ENCODE measurements around the gene TRIM15.
"Not testable (repeated sequence)": the region's sequence is repeated elsewhere in the genome, so short reads cannot be mapped to it uniquely, and the experiment has no call there.

Gene TRIM15

DNA sequence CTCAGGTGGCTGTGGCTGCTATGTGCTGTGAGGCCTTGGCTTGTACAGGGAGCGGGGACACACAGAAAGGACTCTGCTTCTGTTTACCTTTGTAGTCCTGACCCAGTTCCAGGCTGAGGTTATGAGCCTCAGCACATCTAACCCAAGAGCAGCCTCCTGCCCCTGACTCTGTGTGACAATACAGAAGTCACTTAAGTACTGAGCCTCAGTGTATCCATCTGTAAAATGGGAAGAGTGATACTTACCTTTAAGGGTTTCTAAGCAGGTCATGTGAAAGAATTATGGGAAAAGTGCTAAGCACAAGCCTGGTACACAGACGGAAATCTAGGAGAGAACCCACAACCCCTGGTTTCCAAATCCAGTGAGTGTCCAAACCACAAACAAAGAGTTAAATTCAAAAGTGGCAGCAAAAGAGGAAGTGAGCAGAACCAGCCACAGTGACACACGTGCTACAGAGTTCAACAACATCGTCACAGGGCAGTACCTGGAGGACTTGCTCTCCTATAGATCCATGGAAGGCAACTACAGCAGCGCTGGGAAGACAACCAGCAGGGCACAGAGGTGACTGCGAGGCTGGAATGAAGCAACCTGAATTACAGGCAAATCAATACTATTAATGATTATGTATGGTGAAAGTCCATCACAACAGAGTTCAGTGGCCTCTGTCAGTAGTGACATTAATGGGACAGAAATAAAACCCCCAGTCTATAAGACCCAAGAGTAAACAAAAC lies 37.4 kb downstream of the TRIM15 start:
- no peak for DNase-seq

DNA sequence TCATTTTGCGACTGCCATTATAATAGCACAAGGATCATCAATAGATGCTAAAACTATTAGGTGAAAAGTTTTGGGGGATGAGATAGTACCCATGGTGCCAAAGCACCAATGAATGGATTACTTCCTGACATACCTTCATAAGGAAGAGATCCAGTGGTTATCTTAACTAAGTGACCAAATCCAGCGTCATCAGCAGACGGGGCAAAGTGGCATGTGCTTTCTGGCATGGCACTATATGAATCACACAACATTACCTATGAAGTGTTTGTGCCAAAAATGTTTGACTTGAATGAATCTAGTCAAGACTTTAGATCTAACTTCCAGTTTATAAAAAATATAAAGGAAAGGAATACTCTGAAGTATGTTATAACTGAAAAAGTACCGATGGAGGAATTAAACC lies 39.0 kb downstream of the TRIM15 start:
- no peak for DNase-seq

DNA sequence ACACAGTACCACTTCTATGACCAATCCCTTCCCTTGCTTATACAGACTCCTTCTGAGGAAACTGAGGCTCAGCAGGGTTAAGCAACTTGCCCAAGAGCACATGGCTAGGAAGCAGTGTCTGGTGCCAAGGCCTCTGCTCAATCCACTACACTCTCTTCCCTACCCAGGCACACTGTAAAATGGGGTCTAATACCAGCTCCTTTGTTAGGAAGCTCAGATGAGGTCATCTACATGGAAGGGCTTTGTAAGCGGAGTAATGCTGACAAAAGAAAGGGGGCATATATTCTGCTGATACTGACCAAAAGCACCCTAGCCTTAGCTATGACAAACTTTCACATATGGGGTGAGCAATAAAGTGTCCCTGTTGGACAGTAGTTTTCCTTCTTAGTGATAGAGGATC lies 40.8 kb downstream of the TRIM15 start:
- no peak for DNase-seq

DNA sequence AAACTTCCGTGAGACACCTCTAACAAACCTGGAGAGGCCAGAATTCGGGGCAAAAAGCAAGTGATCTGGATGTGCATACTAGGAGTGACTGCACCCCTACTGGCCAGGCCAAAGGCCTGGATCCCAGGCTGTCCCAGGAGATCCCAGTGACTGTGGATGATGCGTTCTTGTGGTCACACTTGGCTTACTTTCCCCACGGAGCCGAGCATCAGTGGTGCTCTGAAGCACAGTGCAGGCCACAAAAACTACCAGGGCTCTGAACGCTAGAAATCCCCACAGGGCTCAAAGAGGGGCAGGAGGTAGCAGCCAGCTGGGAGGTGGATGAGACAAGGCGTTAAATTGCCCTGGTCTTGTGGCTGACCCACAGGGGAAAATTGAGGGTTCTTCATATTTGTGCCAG lies 42.8 kb downstream of the TRIM15 start:
- no peak for DNase-seq

DNA sequence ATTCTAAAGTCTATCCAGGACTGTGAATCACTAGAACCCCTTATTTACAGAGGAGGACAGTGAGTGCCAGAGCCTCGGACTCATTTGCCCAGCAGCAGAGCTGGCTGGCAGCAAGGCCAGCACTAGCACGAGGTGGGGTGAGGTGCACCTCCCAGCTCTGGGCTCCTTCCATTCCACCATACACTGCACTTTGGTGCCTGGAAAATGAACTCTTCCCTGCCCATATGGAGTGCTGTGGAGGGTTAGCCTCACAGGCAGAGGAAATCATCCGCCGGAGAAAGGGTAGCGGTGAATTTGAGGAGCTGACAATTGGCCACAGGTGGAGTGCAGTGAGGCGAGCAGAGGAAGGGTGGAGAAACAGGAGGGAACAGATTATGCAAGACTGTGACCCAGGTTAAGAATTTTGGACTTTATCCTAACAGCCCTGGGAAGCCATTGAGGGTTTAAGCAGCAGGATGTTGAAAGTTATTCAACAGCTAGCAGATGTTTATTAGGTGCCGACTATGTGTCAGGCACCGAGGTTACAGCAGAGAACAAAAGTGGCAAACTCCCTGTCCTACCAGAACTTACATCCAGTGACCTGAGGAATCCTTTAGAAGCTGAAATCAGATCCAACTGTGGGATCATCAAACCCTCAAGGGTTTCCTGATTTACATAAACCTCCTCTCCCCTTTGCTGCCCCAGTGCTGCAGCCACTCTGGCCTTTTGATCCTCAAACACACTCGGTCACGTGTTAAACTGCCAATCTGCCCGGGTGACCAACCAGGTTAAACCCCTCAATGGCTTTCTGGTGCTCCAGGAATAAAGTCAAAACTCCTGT lies 43.7 kb downstream of the TRIM15 start:
- DNase-seq, result no peak

DNA sequence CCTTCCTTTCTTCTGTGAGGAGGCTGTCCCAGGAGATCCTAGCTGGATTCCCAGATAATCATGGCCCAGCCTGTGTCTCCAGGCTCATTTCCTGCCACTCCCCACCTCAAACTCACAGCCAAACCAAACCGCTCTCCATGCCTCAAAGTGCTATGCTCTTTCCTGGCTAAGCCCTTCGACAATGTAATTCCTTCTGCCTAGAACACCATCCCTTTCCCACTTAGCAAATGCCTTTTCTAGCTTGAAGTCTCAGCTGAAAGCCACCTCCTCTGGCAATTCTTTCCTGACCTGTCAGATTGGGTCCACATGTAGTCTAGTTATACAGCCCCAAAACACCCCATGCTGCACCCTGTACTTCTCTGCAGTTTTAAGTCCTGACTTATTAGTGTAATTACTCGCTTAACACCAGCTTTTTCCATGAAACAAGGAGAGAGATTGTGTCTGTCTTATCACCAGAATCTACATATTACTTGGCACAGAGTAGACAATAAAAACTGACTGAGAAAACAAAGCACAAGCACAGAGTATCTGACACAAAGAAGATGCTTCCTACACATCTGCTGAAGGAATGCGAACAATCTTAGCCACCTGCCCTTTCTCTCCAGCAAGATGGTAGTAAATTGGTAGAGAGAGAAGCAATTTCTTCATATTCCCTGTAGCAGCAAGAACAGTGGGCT lies 44.4 kb downstream of the TRIM15 start:
- DNase-seq, result no peak

DNA sequence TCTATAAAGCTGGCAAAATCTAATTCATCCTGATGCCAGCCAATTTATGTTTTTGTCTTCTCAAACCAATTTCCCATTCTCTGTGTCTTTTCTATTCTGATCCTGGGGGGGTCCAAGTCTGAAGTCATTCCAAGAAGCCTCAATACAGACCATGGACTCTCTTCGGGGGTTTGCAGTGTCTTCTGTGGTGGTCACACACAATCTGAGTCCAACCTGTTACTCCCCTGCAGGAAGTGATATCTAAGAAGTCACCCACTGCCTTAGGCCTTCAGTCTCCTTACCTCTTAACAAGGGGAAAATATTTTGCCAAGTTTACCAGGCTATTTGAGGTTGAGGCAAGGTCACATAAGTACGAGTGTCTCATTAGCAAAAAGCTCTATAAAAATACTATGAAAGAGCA lies 48.0 kb downstream of the TRIM15 start:
- no peak for DNase-seq

DNA sequence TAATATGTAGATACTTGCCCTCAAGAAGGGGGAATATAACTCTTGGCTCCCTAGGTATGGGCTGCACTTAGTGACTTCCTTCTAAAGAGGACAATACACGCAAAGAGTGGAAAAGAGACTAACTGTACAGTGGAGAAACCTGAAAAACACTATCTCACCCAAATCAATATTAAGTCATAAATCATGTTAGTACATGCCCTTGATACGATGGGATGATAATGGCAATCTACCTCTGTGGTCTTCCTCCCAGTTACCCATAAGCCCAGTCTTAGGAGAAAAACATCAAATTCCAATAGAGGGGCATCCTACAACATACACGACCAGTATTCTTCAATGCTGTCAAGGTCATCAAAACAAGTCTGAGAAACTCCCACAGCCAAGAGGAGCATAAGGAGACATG lies 48.6 kb downstream of the TRIM15 start:
- DNase-seq, result no peak

DNA sequence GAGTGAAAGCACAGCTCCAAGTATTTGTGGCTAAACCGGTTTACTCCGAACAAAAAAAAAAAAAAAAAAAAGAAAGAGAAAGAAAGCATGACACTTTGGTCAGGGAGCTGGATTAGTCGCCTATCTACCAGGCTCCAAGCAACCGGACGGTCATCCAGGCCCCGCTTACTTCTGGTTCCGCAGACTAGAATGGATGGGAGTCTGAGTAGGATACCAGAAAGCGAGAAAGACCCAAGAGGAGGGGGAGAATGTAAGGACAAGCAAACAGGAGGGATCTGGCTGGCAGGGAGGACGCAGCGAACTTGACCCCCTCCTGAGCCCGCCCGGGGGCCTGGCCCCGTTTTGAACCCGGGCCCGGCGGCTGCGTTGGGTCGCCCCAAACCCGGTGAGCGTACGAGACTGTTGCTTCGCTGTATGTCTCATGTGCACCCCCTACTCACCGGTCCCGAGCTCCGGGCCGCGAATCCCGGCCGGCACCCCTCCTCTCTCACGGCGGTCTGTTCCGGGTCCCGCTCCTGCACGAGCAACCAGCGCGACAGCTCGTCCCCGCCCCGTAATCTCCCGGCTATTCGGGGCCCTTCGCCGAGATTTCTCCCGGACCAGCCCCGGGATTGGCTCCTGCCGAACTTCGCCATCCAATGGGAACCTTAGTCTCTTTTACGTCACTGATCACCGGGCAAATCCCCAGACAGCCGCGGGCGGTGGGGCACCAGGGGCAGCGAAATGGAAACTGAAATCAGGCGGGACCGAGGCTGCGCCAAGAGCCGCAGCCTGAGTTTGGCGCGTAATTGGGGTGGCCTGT lies 49.7 kb downstream of the TRIM15 start, which contains the start of gene TRIM26:
TSS of gene TRIM26 (minus strand) at position 542 of the 802 bp plus-strand sequence. CDS start 14,303 bp downstream, outside the sequence.
- peak; percentile 81 for DNase-seq

DNA sequence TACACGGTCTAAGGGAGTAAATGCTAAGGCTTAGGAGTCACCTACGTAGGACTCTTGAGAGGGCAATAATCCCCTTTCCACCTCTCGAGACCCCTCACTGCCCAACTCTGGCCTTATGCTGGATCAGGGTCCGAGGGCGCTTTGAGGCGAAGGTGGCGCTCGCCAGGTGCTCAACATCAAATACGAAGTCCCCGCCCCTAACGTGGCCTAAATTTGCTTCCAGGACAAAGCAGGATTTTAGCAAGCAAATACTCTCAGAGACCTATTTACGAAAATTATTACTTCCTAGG lies 50.3 kb downstream of the TRIM15 start:
- no peak for DNase-seq

DNA sequence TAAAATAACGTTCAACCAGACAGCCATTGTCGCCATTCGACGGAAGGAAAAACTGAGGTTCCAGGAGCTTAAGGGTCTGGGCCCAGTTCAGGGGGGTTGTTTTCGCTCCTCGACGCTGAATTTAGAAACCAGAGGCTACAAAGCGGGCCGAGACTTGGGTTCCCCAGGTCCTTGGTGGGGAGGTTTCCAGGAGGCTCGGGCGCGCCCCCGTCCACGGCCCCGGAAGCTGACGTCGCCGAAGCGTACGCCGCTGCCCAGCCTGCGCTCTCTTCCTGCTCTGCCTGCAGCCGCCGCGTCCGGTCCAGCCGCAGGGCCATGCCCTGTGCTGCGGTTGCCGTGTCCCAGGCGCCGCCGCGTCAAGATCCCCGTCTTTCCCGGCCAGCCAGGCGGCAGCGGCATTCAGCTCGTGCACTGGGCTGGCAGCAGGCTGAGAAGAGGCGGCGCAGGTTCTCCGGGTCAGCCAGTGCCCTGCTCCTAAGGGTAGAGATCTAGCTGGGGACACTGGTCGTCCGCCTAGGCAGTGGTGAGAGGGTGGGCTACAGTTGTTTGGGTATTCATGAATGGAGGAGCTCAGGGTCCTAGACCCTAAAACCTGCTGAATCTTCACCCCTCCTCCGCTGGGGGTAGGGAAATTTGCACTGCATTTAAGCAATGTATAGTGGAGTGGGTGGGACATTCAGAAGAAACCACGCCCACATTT lies 50.8 kb downstream of the TRIM15 start:
- peak; percentile 76 for DNase-seq

DNA sequence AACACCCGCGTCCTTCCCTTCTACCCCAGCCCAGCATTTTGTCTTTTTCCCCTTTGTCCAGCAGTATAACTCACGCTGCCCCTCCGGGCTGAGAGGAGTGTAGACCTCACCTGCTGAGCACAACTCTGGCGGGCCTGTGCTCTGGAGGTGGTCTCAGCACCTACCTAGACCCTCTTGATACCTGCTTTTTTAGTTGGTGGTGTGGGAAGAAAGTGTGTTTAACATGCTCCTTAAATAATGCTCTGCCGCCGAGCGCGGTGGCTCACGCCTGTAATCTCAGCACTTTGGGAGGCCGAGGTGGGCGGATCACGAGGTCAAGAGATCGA lies 51.3 kb downstream of the TRIM15 start:
- no peak for DNase-seq

DNA sequence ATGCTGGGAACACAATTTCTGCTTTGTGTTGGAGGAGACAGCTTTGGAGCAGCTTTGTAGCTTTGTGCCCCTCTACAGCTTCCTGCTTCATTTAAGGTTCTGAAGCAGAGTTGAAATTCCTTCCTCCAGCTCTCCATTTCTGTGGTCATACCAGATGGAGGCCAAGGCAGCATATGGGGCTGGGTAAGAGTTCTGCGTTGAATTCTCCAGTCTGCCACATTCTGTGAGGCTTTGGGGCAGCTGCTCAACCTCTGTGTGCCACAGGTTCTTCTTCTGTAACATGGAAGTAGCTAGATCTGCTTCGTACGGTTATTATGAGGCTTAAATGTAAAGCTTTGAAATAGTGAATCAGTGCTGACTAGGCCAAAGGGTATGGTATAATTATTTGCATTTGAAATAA lies 52.8 kb downstream of the TRIM15 start:
- no peak for DNase-seq

DNA sequence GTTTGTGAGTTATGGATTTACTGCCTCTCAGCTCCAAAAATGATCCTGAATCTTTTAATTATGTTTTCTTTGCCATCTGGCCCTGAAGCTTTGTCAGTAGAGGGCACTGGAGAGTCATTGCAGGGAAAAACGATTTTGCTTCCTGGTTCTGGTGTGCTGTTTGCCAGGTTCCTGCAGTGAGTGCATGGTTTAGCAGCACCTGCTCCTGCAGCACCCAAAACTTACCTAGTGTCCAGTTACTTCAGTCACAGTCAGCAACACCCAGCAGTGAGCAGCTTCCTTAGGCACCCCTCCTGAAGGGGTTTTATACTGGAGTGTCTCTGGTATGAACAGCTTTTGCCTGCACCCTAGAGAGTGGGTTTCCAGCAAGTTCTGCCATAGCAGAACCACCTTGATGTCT lies 55.9 kb downstream of the TRIM15 start:
- DNase-seq, result no peak

DNA sequence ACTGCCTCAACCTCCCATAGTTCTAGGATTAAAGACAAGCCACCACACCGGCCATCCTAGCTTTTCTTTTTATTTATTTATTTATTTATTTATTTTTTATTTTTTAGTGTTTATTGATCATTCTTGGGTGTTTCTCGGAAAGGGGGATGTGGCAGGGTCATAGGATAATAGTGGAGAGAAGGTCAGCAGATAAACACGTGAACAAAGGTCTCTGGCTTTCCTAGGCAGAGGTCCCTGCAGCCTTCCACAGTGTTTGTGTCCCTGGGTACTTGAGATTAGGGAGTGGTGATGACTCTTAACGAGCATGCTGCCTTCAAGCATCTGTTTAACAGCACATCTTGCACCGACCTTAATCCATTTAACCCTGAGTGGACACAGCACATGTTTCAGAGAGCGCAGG lies 58.0 kb downstream of the TRIM15 start:
- DNase-seq, result not testable (repeated sequence)

DNA sequence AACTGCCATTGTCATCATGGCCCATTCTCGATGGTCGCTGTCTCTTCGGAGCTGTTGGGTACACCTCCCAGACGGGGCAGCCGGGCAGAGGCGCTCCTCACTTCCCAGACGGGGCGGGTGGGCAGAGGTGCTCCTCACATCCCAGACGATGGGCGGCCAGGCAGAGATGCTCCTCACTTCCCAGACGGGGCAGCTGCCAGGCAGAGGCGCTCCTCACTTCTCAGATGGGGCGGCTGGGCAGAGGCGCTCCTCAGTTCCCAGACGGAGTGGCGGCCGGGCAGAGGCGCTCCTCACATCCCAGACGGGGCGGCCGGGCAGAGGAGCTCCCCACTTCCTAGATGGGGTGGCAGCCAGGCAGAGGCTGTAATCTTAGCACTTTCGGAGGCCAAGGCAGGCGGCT lies 58.6 kb downstream of the TRIM15 start:
- not testable (repeated sequence) for DNase-seq

All from activated gamma-delta T cell (primary cell).